Measurements from ENCODE around the gene USF2.

- TF ChIP-seq CTCF (IDR thresholded peaks at IDR 0.05) = no peak
- TF ChIP-seq POLR2A (IDR thresholded peaks at IDR 0.05) = no peak
Measured at GRCh38 chr19:35219008-35219407, 49.8 kb upstream of the USF2 start.
